ENCODE data around the gene NAA35.
A peak's percentile ranks its signal among the peaks of the same experiment; 100 is the strongest.

NAA35 gene

DNA sequence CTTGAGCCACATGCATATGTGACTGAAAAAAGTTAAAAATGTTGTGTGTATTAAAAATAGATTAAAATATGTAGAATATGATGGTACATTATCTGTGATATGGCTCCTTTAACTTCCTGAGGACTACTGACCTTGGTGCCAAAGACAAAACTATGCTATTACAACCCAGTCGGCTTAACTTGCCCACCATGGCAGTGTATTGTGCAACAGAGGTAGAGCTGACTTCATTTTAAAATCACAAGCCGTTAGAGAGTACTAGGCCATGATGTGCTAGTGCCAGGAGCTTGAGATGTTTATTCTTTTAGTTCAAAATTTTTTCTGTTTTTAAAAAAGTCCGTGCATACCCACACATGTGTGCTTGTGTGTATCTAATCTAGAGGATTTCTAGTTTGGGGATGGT lies 46.3 kb downstream of the NAA35 start:
- DNase-seq (ENCODE audit: low read depth): no peak
- Histone ChIP-seq H3K36me3 (ENCODE audit: control insufficient read depth, insufficient read depth, low read length, severe bottlenecking) (peaks cover 20% of the 10 kb centered on the region), H3K9ac (ENCODE audit: low read length) (no peak overlapping the region), H3K4me1 (ENCODE audit: control insufficient read depth, insufficient read depth, low read length) (peaks cover 10% of the 10 kb centered on the region), H3K27me3 (replicated peaks; ENCODE audit: control insufficient read depth, insufficient read depth, low read length) (no peaks in the 10 kb centered on the region), H3K9me3 (ENCODE audit: control insufficient read depth, low read length) (no peaks in the 10 kb centered on the region), H3K4me3 (ENCODE audit: low read length) (no peak overlapping the region)

DNA sequence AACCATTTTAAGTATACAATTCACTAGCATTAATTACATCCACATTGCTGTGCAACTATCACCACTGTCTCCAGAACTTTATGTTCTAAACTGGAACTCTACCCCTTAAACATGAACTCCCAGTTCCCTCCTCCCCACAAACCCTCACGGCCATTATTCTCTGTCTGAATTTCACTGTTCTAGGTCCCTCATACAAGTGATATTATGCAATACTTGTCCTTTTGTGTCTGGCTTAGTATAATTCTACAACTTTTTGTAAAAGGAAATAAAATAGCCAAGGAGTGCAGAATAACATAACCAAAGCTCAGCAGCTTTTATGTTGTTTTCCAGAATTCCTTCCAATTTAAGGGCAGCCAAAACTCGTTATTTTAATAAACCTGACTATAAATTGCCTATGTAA lies 53.2 kb downstream of the NAA35 start:
- Histone ChIP-seq H3K36me3 (ENCODE audit: control insufficient read depth, insufficient read depth, low read length, severe bottlenecking) (peaks cover 24% of the 10 kb centered on the region), H3K4me3 (ENCODE audit: low read length) (no peak overlapping the region), H3K9me3 (ENCODE audit: control insufficient read depth, low read length) (no peaks in the 10 kb centered on the region), H3K4me1 (ENCODE audit: control insufficient read depth, insufficient read depth, low read length) (peaks cover 3% of the 10 kb centered on the region), H3K9ac (ENCODE audit: low read length) (no peak overlapping the region), H3K27me3 (replicated peaks; ENCODE audit: control insufficient read depth, insufficient read depth, low read length) (no peaks in the 10 kb centered on the region)
- peak; percentile 2 for DNase-seq (ENCODE audit: low read depth)

GRCh38 chr9:85995097-85995496 lies 54.2 kb downstream of the NAA35 start:
- H3K27me3 ChIP-seq (replicated peaks; ENCODE audit: control insufficient read depth, insufficient read depth, low read length): no peaks in the 10 kb centered on the region
- peaks cover 24% of the 10 kb centered on the region for H3K36me3 ChIP-seq (ENCODE audit: control insufficient read depth, insufficient read depth, low read length, severe bottlenecking)
- peaks cover 3% of the 10 kb centered on the region for H3K4me1 ChIP-seq (ENCODE audit: control insufficient read depth, insufficient read depth, low read length)
- H3K9me3 ChIP-seq (ENCODE audit: control insufficient read depth, low read length): no peaks in the 10 kb centered on the region
- H3K4me3 ChIP-seq (ENCODE audit: low read length): no peak overlapping the region
- H3K9ac ChIP-seq (ENCODE audit: low read length): no peak overlapping the region
- no peak for DNase-seq (ENCODE audit: low read depth)

DNA sequence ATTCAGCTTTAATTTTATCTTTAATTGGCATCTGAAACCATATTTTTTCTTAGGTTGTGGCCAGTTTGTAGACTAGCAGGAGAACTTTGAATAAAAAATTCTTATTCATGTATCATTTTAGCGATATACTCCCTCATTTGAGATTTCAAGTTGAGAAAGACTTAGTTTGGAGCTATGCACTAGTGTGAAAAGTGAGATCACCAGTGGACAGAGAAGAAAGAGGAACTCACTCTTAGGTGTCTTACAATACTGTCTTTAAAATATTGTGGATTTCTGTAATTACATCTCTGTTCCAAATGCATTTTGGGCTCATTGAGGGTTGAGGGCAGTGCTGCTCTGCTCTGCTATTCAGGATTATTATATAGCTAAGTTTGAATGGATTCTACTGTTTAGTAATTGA lies 54.7 kb downstream of the NAA35 start:
- H3K9ac ChIP-seq (ENCODE audit: low read length): no peak overlapping the region
- H3K4me1 ChIP-seq (ENCODE audit: control insufficient read depth, insufficient read depth, low read length): peaks cover 3% of the 10 kb centered on the region
- no peaks in the 10 kb centered on the region for H3K27me3 ChIP-seq (replicated peaks; ENCODE audit: control insufficient read depth, insufficient read depth, low read length)
- peaks cover 24% of the 10 kb centered on the region for H3K36me3 ChIP-seq (ENCODE audit: control insufficient read depth, insufficient read depth, low read length, severe bottlenecking)
- H3K4me3 ChIP-seq (ENCODE audit: low read length): no peak overlapping the region
- DNase-seq (ENCODE audit: low read depth): no peak
- no peaks in the 10 kb centered on the region for H3K9me3 ChIP-seq (ENCODE audit: control insufficient read depth, low read length)

- peaks cover 63% of the 10 kb centered on the region for H3K36me3 ChIP-seq (ENCODE audit: control insufficient read depth, insufficient read depth, low read length, severe bottlenecking)
- no peaks in the 10 kb centered on the region for H3K27me3 ChIP-seq (replicated peaks; ENCODE audit: control insufficient read depth, insufficient read depth, low read length)
- H3K4me1 ChIP-seq (ENCODE audit: control insufficient read depth, insufficient read depth, low read length): no peaks in the 10 kb centered on the region
- no peak for DNase-seq (ENCODE audit: low read depth)
- H3K9ac ChIP-seq (ENCODE audit: low read length): no peak overlapping the region
- no peak overlapping the region for H3K4me3 ChIP-seq (ENCODE audit: low read length)
- H3K9me3 ChIP-seq (ENCODE audit: control insufficient read depth, low read length): peaks cover 10% of the 10 kb centered on the region
These were observed 64.4 kb downstream of the NAA35 start for GRCh38 chr9:86005253-86005775.

- Histone ChIP-seq H3K9ac (ENCODE audit: low read length) (no peak overlapping the region), H3K36me3 (ENCODE audit: control insufficient read depth, insufficient read depth, low read length, severe bottlenecking) (peaks cover 78% of the 10 kb centered on the region), H3K9me3 (ENCODE audit: control insufficient read depth, low read length) (peaks cover 10% of the 10 kb centered on the region), H3K4me1 (ENCODE audit: control insufficient read depth, insufficient read depth, low read length) (no peaks in the 10 kb centered on the region), H3K4me3 (ENCODE audit: low read length) (no peak overlapping the region), H3K27me3 (replicated peaks; ENCODE audit: control insufficient read depth, insufficient read depth, low read length) (no peaks in the 10 kb centered on the region)
- DNase-seq (ENCODE audit: low read depth): no peak
These were observed 68.2 kb downstream of the NAA35 start for GRCh38 chr9:86009133-86009532.

DNA sequence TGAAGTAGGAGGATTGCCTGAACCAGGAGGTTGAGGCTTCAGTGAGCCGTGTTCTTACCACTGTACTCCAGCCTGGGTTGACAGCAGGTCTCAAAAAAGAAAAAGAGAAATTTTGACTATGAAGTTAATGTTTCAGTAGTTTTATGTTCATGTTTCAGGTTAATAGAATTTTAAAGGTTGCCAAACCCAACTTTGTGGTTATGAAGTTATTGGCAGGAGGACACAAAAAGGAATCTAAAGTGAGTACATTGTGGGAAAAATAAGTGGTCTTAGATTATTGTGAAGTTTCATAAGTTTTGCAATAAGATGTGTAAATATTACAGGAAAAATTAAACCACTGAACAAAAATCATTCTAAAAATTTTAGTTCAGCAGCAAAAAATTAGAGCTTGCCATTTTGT lies 79.8 kb downstream of the NAA35 start:
- Histone ChIP-seq H3K4me1 (ENCODE audit: control insufficient read depth, insufficient read depth, low read length) (no peaks in the 10 kb centered on the region), H3K36me3 (ENCODE audit: control insufficient read depth, insufficient read depth, low read length, severe bottlenecking) (peaks cover 69% of the 10 kb centered on the region), H3K9me3 (ENCODE audit: control insufficient read depth, low read length) (no peaks in the 10 kb centered on the region), H3K9ac (ENCODE audit: low read length) (no peak overlapping the region), H3K27me3 (replicated peaks; ENCODE audit: control insufficient read depth, insufficient read depth, low read length) (no peaks in the 10 kb centered on the region), H3K4me3 (ENCODE audit: low read length) (no peak overlapping the region)
- no peak for DNase-seq (ENCODE audit: low read depth)

DNA sequence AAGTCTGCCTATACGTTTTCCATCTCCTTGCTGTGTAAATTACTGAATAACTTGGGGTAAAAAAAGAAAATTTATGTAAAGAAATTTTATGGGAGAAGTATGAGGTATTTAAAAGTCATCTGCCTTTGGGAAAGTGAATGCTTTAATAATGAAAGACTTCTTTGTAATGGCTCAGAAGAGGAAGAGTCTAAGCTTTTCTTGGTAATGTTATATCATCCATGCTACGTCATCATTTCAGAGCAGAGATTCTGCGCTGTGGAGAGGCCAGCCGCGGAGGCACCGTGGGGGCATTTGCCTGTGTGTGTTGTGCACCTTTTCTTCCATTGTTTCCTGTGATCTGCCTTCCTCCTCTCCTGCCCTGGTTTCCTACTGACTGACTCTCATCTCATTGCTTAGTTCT lies 80.2 kb downstream of the NAA35 start:
- Histone ChIP-seq H3K4me3 (ENCODE audit: low read length) (no peak overlapping the region), H3K9me3 (ENCODE audit: control insufficient read depth, low read length) (no peaks in the 10 kb centered on the region), H3K36me3 (ENCODE audit: control insufficient read depth, insufficient read depth, low read length, severe bottlenecking) (peaks cover 71% of the 10 kb centered on the region), H3K27me3 (replicated peaks; ENCODE audit: control insufficient read depth, insufficient read depth, low read length) (no peaks in the 10 kb centered on the region), H3K4me1 (ENCODE audit: control insufficient read depth, insufficient read depth, low read length) (no peaks in the 10 kb centered on the region), H3K9ac (ENCODE audit: low read length) (no peak overlapping the region)
- DNase-seq (ENCODE audit: low read depth): no peak

DNA sequence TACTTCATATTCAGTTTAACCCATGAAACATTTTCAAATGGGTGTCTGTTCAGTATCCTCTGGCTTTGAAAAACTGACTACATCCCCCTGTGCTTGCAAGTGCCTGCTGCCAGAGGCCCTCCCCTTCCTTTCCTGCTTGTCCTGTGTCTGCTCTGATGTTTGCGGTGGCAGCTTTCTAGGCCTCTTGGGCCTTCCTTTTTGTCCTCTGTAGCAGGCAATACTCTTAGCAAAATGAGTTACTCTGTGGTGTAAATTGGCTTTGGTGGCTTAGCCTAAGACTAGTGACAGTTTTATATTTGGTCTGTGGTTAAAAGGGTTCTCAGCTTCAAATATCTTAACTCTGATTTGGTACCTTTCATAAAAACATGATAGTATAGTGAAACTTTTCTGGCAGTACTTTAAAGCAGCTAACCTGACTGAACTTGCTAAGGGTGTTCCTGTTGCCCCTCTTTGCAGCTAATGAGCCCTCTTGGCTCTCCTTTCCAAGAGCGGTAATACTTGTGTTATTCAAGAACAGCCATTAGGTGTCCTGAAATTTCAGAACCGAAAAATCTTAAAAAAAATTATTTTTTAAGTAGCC lies 81.8 kb downstream of the NAA35 start:
- Histone ChIP-seq H3K36me3 (ENCODE audit: control insufficient read depth, insufficient read depth, low read length, severe bottlenecking) (peaks cover 69% of the 10 kb centered on the region), H3K9ac (ENCODE audit: low read length) (no peak overlapping the region), H3K4me1 (ENCODE audit: control insufficient read depth, insufficient read depth, low read length) (no peaks in the 10 kb centered on the region), H3K27me3 (replicated peaks; ENCODE audit: control insufficient read depth, insufficient read depth, low read length) (no peaks in the 10 kb centered on the region), H3K4me3 (ENCODE audit: low read length) (no peak overlapping the region), H3K9me3 (ENCODE audit: control insufficient read depth, low read length) (no peaks in the 10 kb centered on the region)
- DNase-seq (ENCODE audit: low read depth): no peak

- Histone ChIP-seq H3K9me3 (ENCODE audit: control insufficient read depth, low read length) (no peaks in the 10 kb centered on the region), H3K4me1 (ENCODE audit: control insufficient read depth, insufficient read depth, low read length) (no peaks in the 10 kb centered on the region), H3K4me3 (ENCODE audit: low read length) (no peak overlapping the region), H3K36me3 (ENCODE audit: control insufficient read depth, insufficient read depth, low read length, severe bottlenecking) (peaks cover 38% of the 10 kb centered on the region), H3K9ac (ENCODE audit: low read length) (no peak overlapping the region), H3K27me3 (replicated peaks; ENCODE audit: control insufficient read depth, insufficient read depth, low read length) (no peaks in the 10 kb centered on the region)
- DNase-seq (ENCODE audit: low read depth): no peak
These were observed 86.8 kb downstream of the NAA35 start for GRCh38 chr9:86027767-86028166.

- no peaks in the 10 kb centered on the region for H3K9me3 ChIP-seq (ENCODE audit: control insufficient read depth, low read length)
- DNase-seq (ENCODE audit: low read depth): peak; percentile 24
- H3K4me3 ChIP-seq (ENCODE audit: low read length): no peak overlapping the region
- no peak overlapping the region for H3K9ac ChIP-seq (ENCODE audit: low read length)
- H3K27me3 ChIP-seq (replicated peaks; ENCODE audit: control insufficient read depth, insufficient read depth, low read length): no peaks in the 10 kb centered on the region
- peaks cover 11% of the 10 kb centered on the region for H3K36me3 ChIP-seq (ENCODE audit: control insufficient read depth, insufficient read depth, low read length, severe bottlenecking)
- H3K4me1 ChIP-seq (ENCODE audit: control insufficient read depth, insufficient read depth, low read length): no peaks in the 10 kb centered on the region
These were observed 94.2 kb downstream of the NAA35 start for GRCh38 chr9:86034863-86035734.
